GM04504 (cell line): Measurements from ENCODE around the gene C2orf76.

Experiments
- DNase-seq: peaks from one replicate; pipeline ENCODE4 v3.0.0-alpha.2; 2012; ENCODE audit warnings: low read depth

The C2orf76 gene

GRCh38 chr2:119264781-119265692 lies 101.6 kb downstream of the C2orf76 start:
- no peak for DNase-seq

DNA sequence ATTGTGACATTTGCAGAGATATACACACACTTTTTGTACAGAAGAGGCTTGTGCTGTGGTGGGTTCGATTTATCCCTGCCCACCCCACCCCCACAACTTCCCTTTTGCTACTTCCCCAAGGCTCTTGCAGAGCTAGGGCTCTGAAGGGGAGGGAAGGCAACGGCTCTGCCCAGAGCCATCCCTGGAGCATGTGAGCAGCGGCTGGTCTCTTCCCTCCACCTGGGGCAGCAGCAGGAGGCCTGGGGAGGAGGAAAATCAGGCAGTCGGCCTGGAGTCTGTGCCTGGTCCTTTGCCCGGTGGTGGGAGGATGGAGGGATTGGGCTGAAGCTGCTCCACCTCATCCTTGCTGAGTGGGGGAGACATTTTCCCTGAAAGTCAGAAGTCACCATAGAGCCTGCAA lies 103.0 kb downstream of the C2orf76 start:
- no peak for DNase-seq

DNA sequence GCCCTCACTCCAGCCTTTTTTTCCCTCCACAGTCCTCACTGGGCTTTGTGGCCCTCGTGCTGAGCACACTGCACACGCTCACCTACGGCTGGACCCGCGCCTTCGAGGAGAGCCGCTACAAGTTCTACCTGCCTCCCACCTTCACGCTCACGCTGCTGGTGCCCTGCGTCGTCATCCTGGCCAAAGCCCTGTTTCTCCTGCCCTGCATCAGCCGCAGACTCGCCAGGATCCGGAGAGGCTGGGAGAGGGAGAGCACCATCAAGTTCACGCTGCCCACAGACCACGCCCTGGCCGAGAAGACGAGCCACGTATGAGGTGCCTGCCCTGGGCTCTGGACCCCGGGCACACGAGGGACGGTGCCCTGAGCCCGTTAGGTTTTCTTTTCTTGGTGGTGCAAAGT lies 103.6 kb downstream of the C2orf76 start:
- DNase-seq: no peak

DNA sequence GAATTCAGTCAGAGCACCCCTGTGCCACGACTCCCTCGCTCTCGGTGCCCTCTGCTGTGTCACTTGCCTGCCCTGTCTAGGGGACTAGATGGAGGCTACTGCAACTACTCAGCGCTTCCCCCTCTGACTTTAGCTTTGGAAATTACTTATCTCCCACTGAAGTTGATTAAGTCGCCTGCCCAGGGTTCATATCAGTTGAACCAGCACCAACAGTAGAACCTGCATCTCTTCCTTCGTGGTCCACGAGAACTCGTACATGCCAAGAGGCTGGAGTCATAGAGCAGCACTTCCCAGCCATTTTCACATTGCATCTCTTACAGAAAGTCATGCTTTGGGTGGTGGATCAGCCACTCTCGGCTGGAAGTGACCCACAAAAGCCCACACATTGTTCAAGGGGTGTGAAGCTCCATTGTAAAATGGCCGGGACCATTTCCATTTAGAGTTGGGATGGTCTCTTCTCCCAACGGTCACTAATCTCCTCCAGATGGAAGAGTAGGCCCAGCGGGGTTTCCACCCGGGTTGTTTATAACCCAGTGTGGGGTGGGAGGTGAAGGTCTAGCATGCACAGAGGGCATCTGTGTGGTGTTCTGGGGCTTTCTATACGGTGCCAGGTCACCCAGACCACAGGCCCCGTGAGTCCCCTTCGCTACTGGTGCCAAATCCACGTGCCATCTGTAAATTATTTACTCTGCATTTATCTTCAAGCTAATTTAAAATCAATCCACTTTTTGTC lies 105.0 kb downstream of the C2orf76 start:
- DNase-seq: no peak

- no peak for DNase-seq
Measured at GRCh38 chr2:119260646-119261492, 105.8 kb downstream of the C2orf76 start.

DNA sequence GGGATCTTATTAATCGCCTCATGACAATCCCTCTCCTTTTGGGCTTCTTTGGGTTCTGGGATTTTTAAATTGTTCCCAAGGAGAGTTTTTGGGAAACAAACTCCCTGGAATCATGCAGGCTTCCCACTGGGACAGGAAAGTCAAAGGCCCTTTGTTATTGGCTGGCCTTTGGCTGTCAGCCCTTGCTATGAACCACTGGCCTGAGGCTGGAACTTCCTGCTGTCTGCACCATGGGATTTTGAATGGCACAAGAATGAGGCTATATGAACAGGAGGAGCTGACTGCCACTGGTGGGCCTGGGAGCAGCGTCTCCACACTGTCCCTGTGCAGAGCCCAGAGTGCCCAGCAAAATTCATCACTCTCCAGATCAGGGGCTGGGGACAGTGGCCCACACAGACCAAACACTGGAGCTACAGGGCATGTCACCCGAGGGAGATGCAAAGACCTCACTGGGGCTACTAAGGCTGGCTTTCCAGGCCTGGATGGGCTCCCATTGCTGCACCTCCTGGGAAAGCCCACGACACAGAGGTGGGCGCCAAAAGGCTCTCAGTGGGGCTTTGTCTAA lies 107.3 kb downstream of the C2orf76 start:
- no peak for DNase-seq

DNA sequence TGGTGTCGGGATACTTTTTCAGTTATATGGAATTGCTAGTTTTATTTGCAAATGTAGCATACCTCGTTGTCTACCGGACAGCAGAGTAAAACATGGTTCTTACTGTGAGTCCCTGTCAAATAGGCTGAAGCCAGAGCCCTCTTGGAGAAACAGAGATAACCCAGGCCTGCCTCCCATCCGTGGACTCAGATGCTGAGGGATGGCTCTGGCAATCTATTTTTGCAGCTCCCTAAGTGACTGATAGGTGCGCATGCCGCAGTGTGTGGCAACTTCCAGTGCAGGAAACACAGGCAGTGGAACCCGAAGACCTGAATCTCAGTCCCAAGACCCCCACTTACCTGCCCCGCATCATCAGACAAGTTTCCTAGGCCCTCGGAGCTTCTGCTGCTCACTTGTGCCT lies 109.4 kb downstream of the C2orf76 start:
- DNase-seq: no peak

DNA sequence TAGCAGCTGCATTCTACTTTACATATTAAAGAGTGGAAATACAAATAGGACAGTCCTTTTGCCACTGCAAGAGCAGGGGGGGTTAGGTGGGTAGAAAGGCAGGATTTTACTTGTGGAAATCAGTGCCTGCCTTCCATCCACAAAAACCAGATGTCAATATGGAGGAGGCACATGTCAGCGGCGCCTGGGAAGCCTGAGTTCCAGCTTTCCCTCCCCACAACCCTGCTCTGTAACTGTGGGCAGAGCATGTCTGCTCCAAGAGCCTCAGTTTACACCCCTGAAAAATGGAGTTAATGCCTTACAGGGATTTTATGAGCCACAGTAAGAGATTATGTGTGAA lies 110.1 kb downstream of the C2orf76 start:
- DNase-seq: no peak

DNA sequence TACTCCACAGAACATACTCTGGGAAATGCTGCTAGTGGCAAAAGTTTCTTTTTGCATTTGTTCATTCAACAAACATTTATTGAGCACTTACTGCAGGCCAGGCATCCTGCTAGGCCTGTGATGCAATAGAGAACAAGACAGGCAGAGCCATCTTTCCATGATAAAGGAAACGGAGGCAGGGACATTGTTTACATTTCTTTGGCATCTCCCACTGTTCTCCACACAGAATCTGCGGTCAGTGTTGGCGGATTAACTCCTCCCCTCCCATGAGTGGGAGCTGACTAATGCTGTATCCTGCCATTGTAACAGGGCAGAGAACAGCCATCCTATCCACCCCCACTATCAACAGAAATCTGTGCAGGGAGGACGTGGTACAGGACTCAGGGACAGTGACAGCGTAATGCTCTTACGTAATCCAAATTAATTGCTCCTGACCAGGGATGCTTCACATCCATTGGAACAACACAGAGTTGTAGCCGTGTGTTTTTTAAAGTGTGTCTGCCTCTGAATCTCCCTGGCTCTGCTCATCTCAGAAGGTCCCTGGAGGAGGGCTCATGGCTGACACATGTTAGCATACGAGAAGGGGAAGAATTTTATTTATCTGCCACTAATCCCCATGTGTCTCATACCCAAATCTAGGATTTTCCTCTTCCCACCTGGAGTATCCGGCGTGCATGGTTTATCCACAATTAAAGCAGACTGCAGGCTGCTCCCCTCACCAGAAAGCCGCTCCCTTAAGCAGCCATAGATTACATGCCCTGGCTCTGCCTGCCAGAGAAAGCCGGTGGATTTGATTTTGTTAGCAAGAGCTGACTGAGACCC lies 110.7 kb downstream of the C2orf76 start:
- peak; percentile 96 for DNase-seq

DNA sequence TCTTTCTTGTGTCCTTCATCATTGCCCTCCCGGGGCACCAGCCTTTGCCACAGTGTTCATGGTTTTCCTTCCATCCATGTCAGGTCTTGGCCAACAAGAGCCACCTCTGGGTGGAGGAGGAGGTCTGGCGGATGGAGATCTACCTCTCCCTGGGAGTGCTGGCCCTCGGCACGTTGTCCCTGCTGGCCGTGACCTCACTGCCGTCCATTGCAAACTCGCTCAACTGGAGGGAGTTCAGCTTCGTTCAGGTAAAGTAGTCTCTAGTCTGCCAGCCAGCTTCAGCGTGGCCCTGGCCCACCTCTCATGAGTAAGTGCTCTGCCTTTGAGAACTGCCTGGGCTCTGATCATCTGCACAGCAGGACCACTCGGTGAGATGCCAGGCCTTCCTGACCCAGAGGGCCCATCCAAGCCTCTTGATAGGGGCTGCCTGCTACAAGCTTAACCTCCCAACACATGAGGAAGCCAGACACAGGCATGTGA lies 112.0 kb downstream of the C2orf76 start:
- no peak for DNase-seq

GRCh38 chr2:119253760-119254600 lies 112.7 kb downstream of the C2orf76 start:
- DNase-seq: no peak

- DNase-seq: no peak
Measured at GRCh38 chr2:119253114-119253702, 113.4 kb downstream of the C2orf76 start.
